ENCODE data around the gene FBXW5. TPM values are rescaled to one million over a fixed set of nuclear protein-coding genes. Genes with fewer than 3 reads are reported as not detected.

FBXW5 gene
- total RNA-seq, 1 donor = 157 TPM

- H3K4me1 ChIP-seq (ENCODE audit: insufficient read depth, low read length) = peaks cover 4% of the 10 kb centered on the region
- H4K20me1 ChIP-seq (ENCODE audit: insufficient read depth, low read length) = peaks cover 3% of the 10 kb centered on the region
- TF ChIP-seq CTCF (IDR thresholded peaks at IDR 0.05; ENCODE audit: extremely low read depth, low read depth, low read length) = no peak
- H3K4me3 ChIP-seq (ENCODE audit: insufficient read depth, low read length) = no peak overlapping the region
- no peak overlapping the region for H3K4me2 ChIP-seq (ENCODE audit: insufficient read depth, low read length)
- DNase-seq (ENCODE audit: insufficient read length, low spot score, missing footprints) = peak; percentile 60
- H3K79me2 ChIP-seq (ENCODE audit: insufficient read depth, low read length) = no peaks in the 10 kb centered on the region
- H3K9me3 ChIP-seq (ENCODE audit: low read depth, low read length) = no peaks in the 10 kb centered on the region
- no peaks in the 10 kb centered on the region for H3K27me3 ChIP-seq (ENCODE audit: insufficient read depth, low read length)
- H3K36me3 ChIP-seq (ENCODE audit: insufficient read depth, low read length) = peaks cover 24% of the 10 kb centered on the region
- H3K27ac ChIP-seq (ENCODE audit: low read depth, low read length) = peak overlapping the region; percentile 50
- H2AFZ ChIP-seq (ENCODE audit: low read length) = no peak overlapping the region
These were observed 15.9 kb downstream of the FBXW5 start for GRCh38 chr9:136928591-136928990.

- no peak overlapping the region for H3K4me3 ChIP-seq (ENCODE audit: insufficient read depth, low read length)
- H3K27ac ChIP-seq (ENCODE audit: low read depth, low read length) = peak overlapping the region; percentile 50
- H3K27me3 ChIP-seq (ENCODE audit: insufficient read depth, low read length) = no peaks in the 10 kb centered on the region
- H3K9me3 ChIP-seq (ENCODE audit: low read depth, low read length) = no peaks in the 10 kb centered on the region
- H3K36me3 ChIP-seq (ENCODE audit: insufficient read depth, low read length) = peaks cover 24% of the 10 kb centered on the region
- H4K20me1 ChIP-seq (ENCODE audit: insufficient read depth, low read length) = peaks cover 3% of the 10 kb centered on the region
- TF ChIP-seq CTCF (IDR thresholded peaks at IDR 0.05; ENCODE audit: extremely low read depth, low read depth, low read length) = no peak
- DNase-seq (ENCODE audit: insufficient read length, low spot score, missing footprints) = peak; percentile 88
- no peak overlapping the region for H2AFZ ChIP-seq (ENCODE audit: low read length)
- H3K4me1 ChIP-seq (ENCODE audit: insufficient read depth, low read length) = peaks cover 4% of the 10 kb centered on the region
- no peak overlapping the region for H3K4me2 ChIP-seq (ENCODE audit: insufficient read depth, low read length)
- H3K79me2 ChIP-seq (ENCODE audit: insufficient read depth, low read length) = no peaks in the 10 kb centered on the region
These were observed 16.9 kb downstream of the FBXW5 start for GRCh38 chr9:136927343-136928271.

- Histone ChIP-seq H3K79me2 (ENCODE audit: insufficient read depth, low read length) (no peaks in the 10 kb centered on the region), H3K27me3 (ENCODE audit: insufficient read depth, low read length) (no peaks in the 10 kb centered on the region), H4K20me1 (ENCODE audit: insufficient read depth, low read length) (peaks cover 3% of the 10 kb centered on the region), H3K4me2 (ENCODE audit: insufficient read depth, low read length) (no peak overlapping the region), H2AFZ (ENCODE audit: low read length) (no peak overlapping the region), H3K36me3 (ENCODE audit: insufficient read depth, low read length) (peaks cover 27% of the 10 kb centered on the region), H3K27ac (ENCODE audit: low read depth, low read length) (no peak overlapping the region), H3K4me1 (ENCODE audit: insufficient read depth, low read length) (peaks cover 4% of the 10 kb centered on the region), H3K4me3 (ENCODE audit: insufficient read depth, low read length) (no peak overlapping the region), H3K9me3 (ENCODE audit: low read depth, low read length) (no peaks in the 10 kb centered on the region)
- no peak for TF ChIP-seq CTCF (IDR thresholded peaks at IDR 0.05; ENCODE audit: extremely low read depth, low read depth, low read length)
- no peak for DNase-seq (ENCODE audit: insufficient read length, low spot score, missing footprints)
These were observed 17.8 kb downstream of the FBXW5 start for GRCh38 chr9:136926749-136927148.

- Histone ChIP-seq H3K9me3 (ENCODE audit: low read depth, low read length) (no peaks in the 10 kb centered on the region), H3K79me2 (ENCODE audit: insufficient read depth, low read length) (no peaks in the 10 kb centered on the region), H3K27ac (ENCODE audit: low read depth, low read length) (no peak overlapping the region), H3K27me3 (ENCODE audit: insufficient read depth, low read length) (no peaks in the 10 kb centered on the region), H3K36me3 (ENCODE audit: insufficient read depth, low read length) (peaks cover 27% of the 10 kb centered on the region), H3K4me3 (ENCODE audit: insufficient read depth, low read length) (no peak overlapping the region), H2AFZ (ENCODE audit: low read length) (no peak overlapping the region), H3K4me1 (ENCODE audit: insufficient read depth, low read length) (peaks cover 4% of the 10 kb centered on the region), H3K4me2 (ENCODE audit: insufficient read depth, low read length) (no peak overlapping the region), H4K20me1 (ENCODE audit: insufficient read depth, low read length) (peaks cover 3% of the 10 kb centered on the region)
- peak; percentile 58 for DNase-seq (ENCODE audit: insufficient read length, low spot score, missing footprints)
- TF ChIP-seq CTCF (IDR thresholded peaks at IDR 0.05; ENCODE audit: extremely low read depth, low read depth, low read length) = peak; percentile 24
These were observed 18.3 kb downstream of the FBXW5 start for GRCh38 chr9:136926154-136926704.

Measured in osteoblast (primary cell).